Loucy (cell line): ENCODE results near the gene NRP1.

Source experiments
- EZH2phosphoT487 ChIP-seq: fragments of 200-600 bp; IDR thresholded peaks from 2 replicates; pipeline ENCODE4 v1.6.1; 2018; ENCODE audit warnings: antibody characterized with exemption, mild to moderate bottlenecking, moderate library complexity, borderline replicate concordance
- TF ChIP-seq, protein P1 (sequence below): fragments of 200-600 bp; sonication (generic); conservative IDR thresholded peaks from 2 replicates; pipeline ENCODE4 v1.5.1; 2014; ENCODE audit warnings: mild to moderate bottlenecking, antibody characterized with exemption, low read length

DNA sequence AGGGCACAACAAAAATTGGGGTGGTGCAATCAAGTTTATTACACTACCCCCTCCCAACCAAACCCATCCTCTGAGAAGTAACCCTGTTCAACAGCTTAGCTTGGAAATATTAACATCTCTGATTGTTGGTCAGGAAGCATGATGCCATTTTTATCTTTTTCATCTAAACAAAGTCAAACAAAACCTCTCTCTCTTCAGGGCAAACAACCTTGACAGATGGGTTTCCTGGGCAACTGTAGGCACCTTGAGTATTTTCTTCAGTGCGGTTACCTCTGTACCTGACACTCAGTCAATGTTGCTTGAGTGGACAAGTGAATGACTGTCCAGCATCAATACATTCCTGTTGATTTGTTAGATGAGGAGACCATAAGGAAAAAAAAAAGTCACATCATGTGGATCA, 183.6 kb downstream of the NRP1 start:
- TF ChIP-seq, protein P1, sequence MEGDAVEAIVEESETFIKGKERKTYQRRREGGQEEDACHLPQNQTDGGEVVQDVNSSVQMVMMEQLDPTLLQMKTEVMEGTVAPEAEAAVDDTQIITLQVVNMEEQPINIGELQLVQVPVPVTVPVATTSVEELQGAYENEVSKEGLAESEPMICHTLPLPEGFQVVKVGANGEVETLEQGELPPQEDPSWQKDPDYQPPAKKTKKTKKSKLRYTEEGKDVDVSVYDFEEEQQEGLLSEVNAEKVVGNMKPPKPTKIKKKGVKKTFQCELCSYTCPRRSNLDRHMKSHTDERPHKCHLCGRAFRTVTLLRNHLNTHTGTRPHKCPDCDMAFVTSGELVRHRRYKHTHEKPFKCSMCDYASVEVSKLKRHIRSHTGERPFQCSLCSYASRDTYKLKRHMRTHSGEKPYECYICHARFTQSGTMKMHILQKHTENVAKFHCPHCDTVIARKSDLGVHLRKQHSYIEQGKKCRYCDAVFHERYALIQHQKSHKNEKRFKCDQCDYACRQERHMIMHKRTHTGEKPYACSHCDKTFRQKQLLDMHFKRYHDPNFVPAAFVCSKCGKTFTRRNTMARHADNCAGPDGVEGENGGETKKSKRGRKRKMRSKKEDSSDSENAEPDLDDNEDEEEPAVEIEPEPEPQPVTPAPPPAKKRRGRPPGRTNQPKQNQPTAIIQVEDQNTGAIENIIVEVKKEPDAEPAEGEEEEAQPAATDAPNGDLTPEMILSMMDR: no peak
- no peak for TF ChIP-seq EZH2phosphoT487
